DMS153 treated with DMSO at 0.1 percent for 48 hours (cell line): ENCODE measurements around the gene CNN1.

ENCODE experiments used
- DNase-seq: peaks from one replicate; lab custom pipeline; 2025; ENCODE audit not compliant: unreplicated experiment; lab: John Stamatoyannopoulos, UW

Gene CNN1

DNA sequence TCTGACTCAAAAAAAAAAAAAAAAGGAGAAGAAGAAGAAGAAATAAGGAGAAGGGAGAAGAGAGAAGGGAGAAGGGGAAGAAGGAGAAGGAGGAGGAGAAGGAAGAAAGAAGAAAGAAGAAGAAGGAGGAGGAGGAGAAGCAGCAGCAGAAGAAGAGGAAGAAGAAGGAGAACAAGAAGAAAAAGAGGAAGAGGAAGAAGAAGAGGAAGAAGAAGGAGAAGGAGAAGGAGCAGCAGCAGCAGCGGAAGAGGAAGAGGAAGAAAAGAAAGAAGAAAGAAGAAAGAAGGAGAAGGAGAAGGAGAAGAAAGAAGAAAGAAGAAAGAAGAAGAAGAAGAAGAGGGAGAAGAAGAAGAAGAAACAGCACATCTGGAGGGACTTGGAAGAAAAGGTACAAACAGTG is 4.1 kb upstream of the CNN1 start:
- no peak for DNase-seq

DNA sequence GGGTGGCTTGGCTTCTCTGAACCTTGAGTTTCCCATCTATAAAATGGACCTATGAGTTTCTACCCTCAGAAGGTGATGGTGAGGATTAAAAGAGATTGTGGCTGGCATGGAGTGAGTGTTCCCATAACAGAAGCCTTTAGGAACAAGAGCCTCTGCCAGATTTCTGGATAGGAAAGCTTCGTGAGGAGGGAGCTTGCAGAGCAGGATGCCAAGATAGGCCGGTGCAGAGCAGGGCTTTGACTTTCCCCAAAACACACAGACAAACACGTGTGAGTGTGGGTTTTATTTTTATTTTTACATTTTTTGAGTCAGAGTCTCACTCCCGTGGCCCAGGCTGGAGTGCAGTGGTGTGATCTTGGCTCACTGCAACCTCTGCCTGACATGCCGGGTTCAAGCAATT is 3.7 kb upstream of the CNN1 start:
- no peak for DNase-seq

- DNase-seq = peak; percentile 34
Measured at GRCh38 chr19:11535792-11536595, 2.7 kb upstream of the CNN1 start.

DNA sequence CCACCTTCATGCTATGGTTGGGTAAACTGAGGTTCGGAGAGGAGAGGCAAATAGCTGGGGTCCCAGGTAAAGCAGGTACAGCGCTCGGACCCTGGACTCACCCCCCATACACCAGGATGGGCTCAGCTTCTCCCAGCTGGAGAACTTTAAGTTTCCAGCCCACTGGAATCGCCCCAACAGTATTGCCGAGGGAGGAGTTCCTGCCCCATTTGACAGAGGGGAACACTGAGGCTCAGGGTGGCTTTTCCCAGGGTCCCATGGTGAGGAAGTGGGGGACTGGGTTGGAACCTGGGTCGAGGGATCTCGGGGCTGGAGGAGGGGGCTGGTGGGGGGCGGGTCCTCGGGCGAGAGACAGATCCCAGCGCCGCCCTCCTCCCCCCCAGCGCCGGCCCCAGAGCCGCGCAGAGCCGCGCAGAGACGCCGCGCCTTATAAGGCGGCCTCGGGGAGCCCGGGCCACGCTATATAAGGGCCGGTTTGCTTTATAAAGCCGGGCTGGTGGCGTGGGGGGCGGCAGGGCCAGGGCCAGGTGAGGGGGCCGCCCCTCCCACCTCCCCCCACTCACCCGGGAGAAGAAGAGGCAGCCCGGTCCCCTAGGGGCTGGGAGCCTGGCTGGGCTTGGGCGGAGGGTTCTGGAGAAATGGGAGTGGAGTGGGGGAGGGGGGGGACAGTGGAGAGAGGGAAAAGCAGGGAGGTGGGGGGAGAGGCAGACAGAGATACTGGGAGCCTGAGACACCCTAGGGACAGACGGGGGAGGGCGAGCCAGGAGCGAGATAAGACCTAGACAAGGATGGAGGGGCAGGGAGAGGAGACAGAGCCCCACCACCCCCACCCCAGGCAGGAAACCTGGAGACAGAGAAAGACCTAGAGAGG is 1.1 kb downstream of the CNN1 start:
- no peak for DNase-seq

GRCh38 chr19:11540645-11541044 is 2.0 kb downstream of the CNN1 start:
- DNase-seq = no peak

GRCh38 chr19:11541238-11541637 is 2.6 kb downstream of the CNN1 start:
- DNase-seq = no peak

DNA sequence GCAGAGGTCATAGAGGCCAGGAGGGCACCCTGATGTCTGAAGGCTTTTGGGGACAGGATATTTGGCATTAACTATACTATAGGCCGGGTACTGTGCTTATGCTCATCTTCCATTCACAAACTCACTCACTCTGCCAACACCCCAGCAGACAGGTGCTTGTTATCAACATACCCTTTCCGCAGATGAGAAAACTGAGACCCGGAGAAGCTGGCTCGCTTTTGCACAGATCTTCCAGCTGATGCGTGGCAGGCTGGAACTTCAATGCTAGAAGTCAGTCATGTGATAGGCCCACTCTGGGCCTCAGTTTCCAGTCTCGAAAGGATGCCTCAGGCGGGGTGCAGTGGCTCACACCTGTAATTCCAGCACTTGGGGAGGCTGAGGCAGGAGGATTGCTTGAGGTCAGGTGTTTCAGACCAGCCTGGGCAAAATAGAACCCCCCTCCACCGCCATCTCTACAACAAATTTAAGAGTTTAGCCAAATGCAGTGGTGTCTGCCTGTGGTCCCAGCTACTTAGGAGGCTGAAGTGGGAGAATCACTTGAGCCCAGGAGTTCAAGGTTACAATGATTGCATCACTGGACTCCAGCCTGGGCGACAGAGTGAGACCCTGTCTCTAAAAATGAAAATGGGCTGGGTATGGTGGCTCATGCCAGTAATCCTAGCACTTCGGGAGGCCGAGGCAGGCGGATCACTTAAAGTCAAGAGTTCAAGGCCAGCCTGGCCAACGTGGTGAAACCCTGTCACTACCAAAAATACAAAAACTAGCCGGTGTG is 9.5 kb downstream of the CNN1 start:
- no peak for DNase-seq

GRCh38 chr19:11549386-11549953 is 10.8 kb downstream of the CNN1 start:
- DNase-seq = no peak

DNA sequence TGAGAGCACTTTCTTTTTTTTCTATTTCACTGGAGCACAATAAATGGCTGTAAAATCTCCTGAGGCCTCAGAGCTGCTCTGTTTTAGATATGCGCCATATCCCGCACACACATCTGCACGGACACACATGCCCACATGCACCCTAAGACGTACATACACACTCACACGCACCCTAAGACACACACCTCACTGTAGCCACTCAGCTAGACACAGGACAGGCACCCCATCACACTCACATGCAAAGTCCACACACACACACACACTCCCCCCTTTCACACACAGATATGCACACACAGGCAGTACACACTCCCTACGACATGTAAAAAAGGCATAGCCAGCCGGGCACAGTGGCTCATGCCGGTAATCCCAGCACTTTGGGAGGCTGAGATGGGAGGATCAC is 11.6 kb downstream of the CNN1 start:
- DNase-seq = no peak

DNA sequence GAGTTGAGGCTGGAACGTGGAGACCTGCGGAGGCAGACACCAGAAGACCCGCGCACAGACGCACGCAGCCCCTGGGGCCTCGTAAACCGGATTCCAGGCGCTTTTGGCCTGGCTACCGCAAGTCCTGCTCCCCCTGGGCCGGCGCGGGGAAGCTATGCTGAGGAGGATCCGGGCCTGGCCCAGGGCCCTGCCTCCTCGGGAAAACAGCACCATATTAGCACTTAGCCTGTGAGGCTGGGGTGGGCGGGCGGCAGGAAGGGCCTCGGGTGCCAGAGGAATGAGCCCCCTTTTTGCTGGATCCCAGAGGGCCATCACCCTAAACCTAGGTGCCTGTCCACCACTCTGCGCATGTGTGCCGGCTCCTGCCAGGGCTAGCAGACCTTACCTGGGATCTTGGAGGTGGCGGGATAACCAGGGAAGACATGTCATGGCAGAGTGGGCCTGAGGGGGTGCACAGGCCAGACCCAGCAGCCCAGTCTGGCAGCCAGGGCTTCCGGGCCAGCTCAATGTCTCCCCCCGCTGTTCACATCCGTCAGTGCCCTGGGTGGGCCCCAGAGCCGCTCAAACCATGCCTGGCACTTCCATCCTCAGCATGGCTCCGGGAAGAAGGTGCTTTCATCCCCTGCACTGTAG is 13.1 kb downstream of the CNN1 start:
- DNase-seq = no peak

DNA sequence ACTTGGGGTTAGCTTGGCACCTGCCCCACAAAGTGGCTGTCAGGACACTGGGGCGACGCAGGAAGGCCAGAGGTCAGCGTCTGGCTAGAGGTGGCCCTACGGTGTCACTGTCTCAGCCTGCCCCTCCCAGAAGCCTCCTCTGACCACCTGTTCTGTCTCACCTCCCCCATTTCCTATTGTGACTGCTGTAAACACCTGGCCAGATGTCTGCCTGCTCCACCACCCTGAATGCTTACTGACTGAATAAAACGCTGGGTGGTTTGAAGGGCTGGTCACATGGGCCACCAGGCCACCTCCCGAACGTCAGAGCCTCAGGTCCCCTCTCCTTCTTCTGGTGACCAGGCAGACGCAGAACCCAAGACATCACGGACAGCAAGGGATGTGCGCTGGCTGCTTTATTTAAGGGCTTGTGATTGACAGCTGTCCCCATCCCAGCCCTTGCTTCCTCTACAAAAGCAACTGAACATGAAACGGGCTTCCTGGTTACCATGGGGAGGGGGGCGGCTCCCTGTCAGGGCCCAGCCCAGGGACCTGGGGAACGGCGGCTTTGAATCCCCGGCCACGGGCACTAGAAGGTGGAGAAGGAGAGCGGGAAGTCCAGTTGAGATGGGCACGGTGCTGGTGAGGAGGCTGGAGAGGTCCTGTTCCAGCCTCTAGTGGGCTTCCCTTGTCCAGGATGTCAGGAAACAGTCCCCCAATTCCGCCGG is 14.2 kb downstream of the CNN1 start:
- no peak for DNase-seq

DNA sequence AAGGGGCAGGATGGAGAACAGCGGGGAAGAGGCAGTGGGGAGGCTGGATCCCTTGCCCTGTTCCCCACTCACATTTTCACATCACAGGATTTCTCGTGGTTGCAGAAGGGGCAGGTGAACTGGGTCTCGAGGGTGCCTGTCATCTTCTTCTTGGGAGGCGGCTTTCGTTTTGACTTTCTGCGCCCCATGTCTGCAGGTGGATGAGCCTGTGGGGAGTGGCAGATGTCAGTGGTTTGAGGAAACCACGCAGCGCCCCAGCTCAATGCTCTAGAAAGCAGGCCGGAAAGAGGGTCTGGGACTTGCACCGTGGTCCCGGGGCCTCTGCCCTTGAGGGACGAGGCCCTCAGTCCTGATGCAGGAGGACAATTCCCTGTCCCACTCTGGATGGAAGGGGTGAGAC is 15.5 kb downstream of the CNN1 start:
- no peak for DNase-seq

DNA sequence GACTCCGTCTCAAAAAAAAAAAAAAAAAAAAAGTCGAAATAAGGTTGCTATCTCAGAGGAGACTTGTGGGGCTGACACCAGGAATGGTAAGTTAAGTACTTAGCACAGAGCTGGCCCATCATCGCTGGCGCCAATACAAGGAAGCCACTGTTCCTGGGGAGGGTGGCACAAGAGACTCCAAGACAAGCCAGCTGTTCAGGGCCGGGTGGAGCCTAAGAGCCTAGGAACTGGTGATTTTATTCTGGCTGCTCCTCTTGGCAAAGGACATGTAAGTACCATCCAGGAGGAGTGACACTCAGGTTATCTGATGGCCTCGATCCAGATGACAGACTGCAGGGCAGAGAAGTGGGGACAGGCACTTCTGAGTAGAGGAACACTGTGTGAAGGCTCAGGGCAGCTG is 16.6 kb downstream of the CNN1 start:
- no peak for DNase-seq

- DNase-seq = no peak
Measured at GRCh38 chr19:11556634-11557420, 18.2 kb downstream of the CNN1 start.

DNA sequence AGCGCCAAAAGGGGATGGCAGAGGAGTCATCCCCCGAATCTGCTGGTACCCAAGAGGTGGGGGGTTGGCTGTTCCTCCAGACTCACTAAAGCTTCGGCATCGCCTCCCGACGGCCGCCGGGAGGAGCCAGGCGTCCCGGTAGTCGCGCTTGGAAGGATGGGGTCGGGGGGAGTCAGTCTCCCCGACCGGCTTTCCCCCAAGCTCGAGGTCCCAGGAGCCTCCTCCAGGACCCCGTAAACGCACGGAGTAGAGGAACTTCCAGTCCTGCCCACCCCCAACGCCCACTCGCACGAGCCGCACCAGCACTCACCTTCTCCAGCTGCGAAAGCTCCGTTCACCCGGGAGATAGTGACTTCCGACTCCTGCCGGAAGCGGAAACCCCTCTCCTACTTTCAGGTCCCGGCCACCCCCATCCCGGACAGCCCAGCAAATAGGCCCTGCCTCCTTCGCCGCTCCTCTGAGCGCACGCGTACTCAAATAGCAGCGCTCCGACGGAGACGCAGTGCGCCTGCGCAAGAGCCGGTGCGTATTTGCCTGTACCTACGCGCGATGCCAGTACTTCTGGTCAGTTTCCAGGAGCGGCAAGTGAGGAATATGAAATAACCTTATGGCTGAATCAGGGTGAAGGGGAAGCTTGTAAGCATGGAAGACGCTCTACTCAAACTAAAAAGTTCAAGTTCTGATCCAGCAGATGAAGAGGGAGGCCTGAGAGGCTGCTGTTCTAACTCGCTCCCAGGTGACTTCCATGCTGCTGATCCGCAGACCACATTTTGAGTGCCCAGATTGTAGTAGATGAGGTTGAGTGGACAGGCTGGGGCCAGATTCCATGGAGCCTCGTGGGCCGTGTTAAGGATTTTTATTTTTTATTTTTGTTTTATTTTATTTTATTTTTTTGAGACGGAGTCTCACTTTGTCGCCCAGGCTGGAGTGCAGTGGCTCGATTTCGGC is 20.5 kb downstream of the CNN1 start, which contains the start of gene ELOF1:
TSS of gene ELOF1 (minus strand) at position 350 of the 948 bp plus-strand sequence. CDS start 4,883 bp downstream, outside the sequence.
- peak; percentile 93 for DNase-seq

DNA sequence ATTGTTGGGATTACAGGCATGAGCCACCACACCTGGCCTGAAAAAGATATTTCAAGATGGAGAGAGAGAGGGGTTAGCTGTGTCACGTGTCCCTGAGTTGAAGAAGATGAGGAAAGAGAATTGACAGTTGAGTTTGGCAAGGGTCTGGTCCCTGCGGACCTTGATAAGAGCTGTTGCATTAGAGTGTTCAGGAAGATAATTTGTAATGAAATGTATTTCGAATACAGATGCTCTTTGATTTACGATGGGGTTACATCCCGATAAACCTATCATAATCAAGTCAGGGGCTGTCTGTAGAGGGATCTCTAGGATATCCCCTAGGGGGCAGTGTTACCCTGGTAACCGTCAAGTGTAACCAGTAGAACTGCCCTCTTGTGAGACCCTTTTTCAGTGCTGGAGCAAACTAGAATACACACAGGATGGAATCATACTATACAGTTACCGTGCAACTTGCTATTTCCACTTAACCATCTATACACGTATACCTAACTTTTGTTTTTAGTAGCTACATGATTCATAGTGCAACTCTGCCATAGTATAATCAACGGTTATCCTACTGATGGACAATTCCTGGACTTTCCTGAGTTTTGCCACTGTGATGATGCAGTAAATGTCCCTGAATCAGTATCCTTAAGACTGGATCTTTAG is 21.9 kb downstream of the CNN1 start:
- peak; percentile 5 for DNase-seq

- DNase-seq = no peak
Measured at GRCh38 chr19:11563532-11563931, 24.9 kb downstream of the CNN1 start.
